Panc1 (cell line): ENCODE measurements around the gene FYCO1. TPM values are rescaled to one million over a fixed set of nuclear protein-coding genes. Genes with fewer than 3 reads are reported as not detected.

Experiments
- ATAC-seq: fragments of 200-7000 bp; cut with Tn5 transposase; 2 replicates; pipeline ENCODE4 v1.9.1; 2020; ENCODE audit warnings: mild to moderate bottlenecking, moderate library complexity
- BruUV-seq: library from RNA; stranded (reverse); fragments of 400-500 nt; replicated peaks from 2 replicates; lab custom pipeline; 2021; lab: Mats Ljungman, UMichigan
- CTCF ChIA-PET: fragments of 300-600 bp; sonication (Branson Sonifier 250); formaldehyde crosslinking; loops from one replicate; lab custom pipeline; 2022; ENCODE audit warnings: antibody characterized with exemption; lab: Charles Lee
- POLR2A ChIA-PET: fragments of 300-600 bp; sonication (Branson Sonifier 250); formaldehyde crosslinking; loops from one replicate; lab custom pipeline; 2022; ENCODE audit warnings: antibody characterized with exemption; lab: Charles Lee
- DNase-seq: peaks from one replicate; pipeline ENCODE4 v3.0.0-alpha.2; 2010; ENCODE audit warnings: low read depth, low spot score
- H3K27ac ChIP-seq: 2 replicates; pipeline ENCODE4 v1.5.1; 2011; ENCODE audit warnings: mild to moderate bottlenecking, low read length, inconsistent platforms
- H3K27me3 ChIP-seq: fragments of 200-500 bp; sonication (Bioruptor generic); 2 replicates; pipeline ENCODE4 v1.6.0; 2014; ENCODE audit warnings: low read length, inconsistent platforms; ENCODE audit not compliant: control insufficient read depth, insufficient read depth
- H3K36me3 ChIP-seq: fragments of 200-500 bp; sonication (Bioruptor generic); 2 replicates; pipeline ENCODE4 v1.5.1; 2014; ENCODE audit warnings: inconsistent platforms, mild to moderate bottlenecking, low read length, moderate library complexity; ENCODE audit not compliant: control insufficient read depth, insufficient read depth
- H3K4me1 ChIP-seq: 2 replicates; pipeline ENCODE4 v1.5.1; 2011; ENCODE audit warnings: inconsistent platforms, mild to moderate bottlenecking, low read length, moderate library complexity; ENCODE audit not compliant: control insufficient read depth, insufficient read depth
- H3K4me3 ChIP-seq, 2 experiments: 2 replicates each; pipeline ENCODE4 v1.5.1; 2011 to 2012; ENCODE audit warnings: low read depth in 2 of 2, low read length in 2 of 2, mild to moderate bottlenecking in 2 of 2, inconsistent platforms in 1 of 2, moderate library complexity in 1 of 2
- H3K9me3 ChIP-seq: fragments of 200-500 bp; sonication (Bioruptor generic); 2 replicates; pipeline ENCODE4 v1.5.1; 2014; ENCODE audit warnings: low read depth, mild to moderate bottlenecking, inconsistent platforms, low read length, moderate library complexity; ENCODE audit not compliant: control insufficient read depth, insufficient read depth
- CTCF ChIP-seq: fragments of 450-650 bp; IDR thresholded peaks from 2 replicates; pipeline ENCODE4 v1.5.1; 2017; ENCODE audit warnings: mild to moderate bottlenecking
- POLR2AphosphoS5 ChIP-seq: IDR thresholded peaks from 2 replicates; pipeline ENCODE4 v1.6.1; 2012; ENCODE audit warnings: mild to moderate bottlenecking, low read depth, low read length, moderate library complexity
- REST ChIP-seq, 2 experiments: IDR thresholded peaks; 2 replicates each; pipeline ENCODE4 v1.6.1; 2011 to 2012; ENCODE audit warnings: low read depth in 2 of 2, control low read depth in 1 of 2, low read length in 1 of 2, mild to moderate bottlenecking in 1 of 2, moderate library complexity in 1 of 2; ENCODE audit not compliant: insufficient read depth in 1 of 2
- SIN3A ChIP-seq: IDR thresholded peaks from 2 replicates; pipeline ENCODE4 v1.6.1; 2012; ENCODE audit warnings: low read depth, mild to moderate bottlenecking, low read length, moderate library complexity, borderline replicate concordance; ENCODE audit not compliant: insufficient read depth
- TCF7L2 ChIP-seq: IDR thresholded peaks from 2 replicates; pipeline ENCODE4 v1.6.1; 2011; ENCODE audit warnings: mild to moderate bottlenecking, low read depth, low read length, inconsistent platforms
- in situ Hi-C: cut with HindIII; loops from 2 replicates; pipeline ENCODE4 v1.10.0; 2016; ENCODE audit warnings: low sequenced_read_pairs, low pct_unique_long_range_greater_than_20kb
- intact Hi-C: fragments of 100-400 bp; cut with micrococcal nuclease; formaldehyde crosslinking; loops from one replicate; pipeline ENCODE4 v1.10.0; 2022; ENCODE audit not compliant: unreplicated experiment
- total RNA-seq: library from RNA; stranded (reverse); gene quantifications from one replicate; pipeline ENCODE4 v1.2.1, GENCODE V29; 2021; ENCODE audit not compliant: unreplicated experiment

The FYCO1 gene
- total RNA-seq, 1 experiment from 2014 or later = 8.7 TPM

GRCh38 chr3:45992133-45992729, 3.4 kb downstream of the FYCO1 start:
- no peaks in the 10 kb centered on the region for H3K27me3 ChIP-seq
- H3K27ac ChIP-seq = no peak overlapping the region
- no peak overlapping the region for H3K4me3 ChIP-seq
- in situ Hi-C loops = no loop called here
- TF ChIP-seq CTCF (no peak), SIN3A (no peak), REST (IDR thresholded peaks at IDR 0.05; ENCODE audit: insufficient read depth in 1 of 2, low read depth in 2 of 2, low read length in 1 of 2) (no peak)
- CTCF ChIA-PET = no interaction called here
- ATAC-seq (no peak), DNase-seq (no peak)
- no peaks in the 10 kb centered on the region for H3K9me3 ChIP-seq
- no peaks in the 10 kb centered on the region for H3K4me1 ChIP-seq
- BruUV-seq = no TSS peak
- intact Hi-C loops = no loop called here
- POLR2A ChIA-PET = no interaction called here
- peaks cover 3% of the 10 kb centered on the region; the same call in 1 of the 2 replicates for H3K36me3 ChIP-seq

GRCh38 chr3:45991341-45991740, 4.3 kb downstream of the FYCO1 start:
- no TSS peak for BruUV-seq
- H3K36me3 ChIP-seq = peaks cover 3% of the 10 kb centered on the region; the same call in 1 of the 2 replicates
- no peak overlapping the region for H3K27ac ChIP-seq
- DNase-seq = no peak
- in situ Hi-C loops (no loop called here), intact Hi-C loops (no loop called here)
- TF ChIP-seq REST (IDR thresholded peaks at IDR 0.05; ENCODE audit: insufficient read depth in 1 of 2, low read depth in 2 of 2, low read length in 1 of 2) = no peak
- TF ChIP-seq POLR2AphosphoS5 = no peak
- TF ChIP-seq SIN3A = no peak
- TF ChIP-seq TCF7L2 = no peak
- no peak for TF ChIP-seq CTCF
- no peaks in the 10 kb centered on the region for H3K27me3 ChIP-seq
- H3K4me3 ChIP-seq = no peak overlapping the region
- no peaks in the 10 kb centered on the region for H3K9me3 ChIP-seq
- ChIA-PET CTCF (no interaction called here), POLR2A (interaction anchor here (0.6 kb wide), 1 partner anchor 85 kb away, joined by 8 read pairs; no protein-coding TSS in a partner anchor)
- H3K4me1 ChIP-seq = peaks cover 4% of the 10 kb centered on the region; the same call in 1 of the 2 replicates
- no peak for ATAC-seq
